HG03520 (cell line): ENCODE measurements around the gene CCDC7.
"Not testable (repeated sequence)": the region's sequence is repeated elsewhere in the genome, so short reads cannot be mapped to it uniquely, and the experiment has no call there.

Experiments
- ATAC-seq: cut with Tn5 transposase; IDR thresholded peaks from one replicate; pipeline ENCODE4 v1.9.1; 2021; ENCODE audit warnings: mild to moderate bottlenecking, moderate library complexity; ENCODE audit not compliant: unreplicated experiment

Gene CCDC7

GRCh38 chr10:32446536-32447406 is 831 bp downstream of the CCDC7 start:
- ATAC-seq = no peak

GRCh38 chr10:32454148-32454547 is 8.2 kb downstream of the CCDC7 start:
- no peak for ATAC-seq

DNA sequence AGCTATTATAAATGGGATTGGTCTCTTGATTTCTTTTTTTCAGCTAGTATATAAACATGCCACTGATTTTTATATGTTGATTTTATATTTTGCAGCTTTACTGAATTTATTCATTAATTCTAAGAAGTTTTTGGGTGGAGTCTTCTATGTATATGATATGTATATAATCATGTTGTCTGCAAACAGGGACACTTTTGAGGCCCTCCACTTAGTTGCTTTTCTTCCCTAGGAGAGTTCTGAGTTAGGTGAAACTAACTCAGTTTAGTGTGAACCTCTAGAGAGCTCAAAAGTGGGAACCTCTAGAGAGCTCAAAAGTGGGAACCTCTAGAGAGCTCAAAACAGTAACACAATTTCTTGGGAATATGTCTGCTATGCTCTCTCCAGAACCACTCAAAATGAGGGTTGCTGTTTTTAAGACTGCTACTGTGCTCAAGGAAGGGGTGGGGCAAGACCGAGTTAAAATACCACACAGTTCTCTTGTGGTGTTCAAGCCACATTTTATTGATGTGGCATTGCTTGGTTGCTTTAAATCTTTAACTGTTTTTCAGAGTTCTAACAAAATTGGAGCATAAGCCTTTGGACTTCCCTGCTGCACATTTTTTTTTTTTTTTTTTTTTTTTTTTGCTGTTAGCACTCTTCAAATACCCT is 13.2 kb downstream of the CCDC7 start:
- ATAC-seq = no peak

DNA sequence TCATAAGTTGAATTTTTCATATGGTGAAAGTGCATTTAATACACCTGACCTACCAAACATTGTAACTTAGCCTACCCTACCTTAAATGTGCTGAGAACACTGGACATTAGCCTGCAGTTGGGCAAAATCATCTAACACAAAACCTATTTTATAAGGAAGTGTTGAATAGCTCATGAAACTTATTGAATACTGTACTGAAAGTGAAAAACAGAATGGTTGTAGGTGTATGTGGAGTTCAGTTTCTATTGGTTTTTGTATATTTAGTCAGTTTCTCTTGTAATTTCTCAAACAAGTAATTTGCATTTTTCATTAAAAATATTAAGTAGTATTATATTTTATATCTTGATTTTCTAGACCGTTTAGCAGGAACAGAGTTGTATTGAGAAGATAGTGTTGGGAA is 15.3 kb downstream of the CCDC7 start:
- ATAC-seq = no peak

- ATAC-seq = no peak
Observed at GRCh38 chr10:32471232-32471631, 25.3 kb downstream of the CCDC7 start.

GRCh38 chr10:32477499-32477898 is 31.6 kb downstream of the CCDC7 start:
- no peak for ATAC-seq

DNA sequence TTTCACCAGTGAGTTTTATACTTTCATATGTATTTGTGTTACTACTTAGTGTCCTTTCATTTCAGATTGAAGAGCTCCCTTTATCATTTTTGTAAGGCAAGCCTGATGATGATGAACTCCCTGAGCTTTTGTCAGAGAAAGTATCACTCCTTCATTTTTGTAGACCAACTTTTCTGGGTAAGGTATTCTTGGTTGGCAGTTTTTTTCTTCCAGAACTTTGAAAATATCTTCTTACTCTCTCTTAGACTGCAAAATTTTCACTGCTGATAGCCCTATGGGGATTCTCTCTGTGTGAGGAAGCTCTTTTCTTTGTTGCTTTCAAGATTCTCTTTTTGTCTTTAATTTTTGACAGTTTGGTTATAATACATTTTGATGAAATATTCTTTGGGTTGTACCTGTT is 35.7 kb downstream of the CCDC7 start:
- no peak for ATAC-seq

GRCh38 chr10:32483019-32483502 is 37.1 kb downstream of the CCDC7 start:
- ATAC-seq = not testable (repeated sequence)

DNA sequence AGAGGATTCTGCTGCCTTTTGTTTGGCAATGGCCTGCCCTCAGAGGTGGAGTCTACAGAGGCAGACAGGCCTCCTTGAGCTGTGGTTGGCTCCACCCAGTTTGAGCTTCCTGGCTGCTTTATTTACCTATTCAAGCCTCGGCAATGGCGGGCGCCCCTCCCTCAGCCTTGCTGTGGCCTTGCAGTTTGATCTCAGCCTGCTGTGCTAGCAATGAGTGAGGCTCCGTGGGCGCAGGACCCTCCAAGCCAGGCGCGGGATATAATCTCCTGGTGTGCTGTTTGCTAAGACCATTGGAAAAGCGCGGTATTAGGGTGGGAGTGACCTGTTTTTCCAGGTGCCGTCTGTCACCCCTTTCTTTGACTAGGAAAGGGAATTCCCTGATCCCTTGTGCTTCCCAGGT is 42.1 kb downstream of the CCDC7 start:
- not testable (repeated sequence) for ATAC-seq

DNA sequence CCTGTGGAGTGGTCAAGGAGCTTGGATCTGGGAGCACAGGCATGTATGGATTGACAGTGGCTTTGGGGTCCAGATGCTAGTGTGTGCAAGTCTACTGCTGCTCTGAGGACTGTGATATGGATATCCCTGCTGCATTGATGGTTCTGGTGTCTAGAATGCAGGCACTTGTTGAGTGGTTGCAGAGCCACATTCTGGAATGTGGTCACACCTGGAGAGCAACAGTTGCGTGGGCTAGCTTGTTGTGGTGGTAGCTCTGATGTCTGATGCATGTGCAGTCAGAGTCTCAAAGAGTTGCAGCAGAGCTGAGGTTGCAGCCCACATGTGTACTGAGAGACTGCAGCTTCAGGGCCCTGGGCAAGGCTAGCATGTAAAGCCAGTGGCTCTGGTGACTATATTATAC is 43.2 kb downstream of the CCDC7 start:
- no peak for ATAC-seq

GRCh38 chr10:32489901-32490300 is 44.0 kb downstream of the CCDC7 start:
- no peak for ATAC-seq

DNA sequence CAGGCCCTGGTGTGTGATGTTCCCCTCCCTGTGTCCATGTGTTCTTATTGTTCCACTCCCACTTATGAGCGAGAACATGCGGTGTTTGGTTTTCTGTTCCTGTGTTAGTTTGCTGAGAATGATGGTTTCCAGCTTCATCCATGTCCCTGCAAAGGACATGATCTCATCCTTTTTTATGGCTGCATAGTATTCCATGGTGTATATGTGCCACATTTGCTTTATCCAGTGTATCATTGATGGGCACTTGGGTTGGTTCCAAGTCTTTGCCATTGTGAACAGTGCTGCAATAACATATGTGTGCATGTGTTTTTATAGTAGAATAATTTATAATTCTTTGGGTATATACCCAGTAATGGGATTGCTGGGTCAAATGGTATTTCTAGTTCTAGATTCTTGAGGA is 48.6 kb downstream of the CCDC7 start:
- ATAC-seq = not testable (repeated sequence)

GRCh38 chr10:32500136-32500535 is 54.2 kb downstream of the CCDC7 start:
- not testable (repeated sequence) for ATAC-seq

DNA sequence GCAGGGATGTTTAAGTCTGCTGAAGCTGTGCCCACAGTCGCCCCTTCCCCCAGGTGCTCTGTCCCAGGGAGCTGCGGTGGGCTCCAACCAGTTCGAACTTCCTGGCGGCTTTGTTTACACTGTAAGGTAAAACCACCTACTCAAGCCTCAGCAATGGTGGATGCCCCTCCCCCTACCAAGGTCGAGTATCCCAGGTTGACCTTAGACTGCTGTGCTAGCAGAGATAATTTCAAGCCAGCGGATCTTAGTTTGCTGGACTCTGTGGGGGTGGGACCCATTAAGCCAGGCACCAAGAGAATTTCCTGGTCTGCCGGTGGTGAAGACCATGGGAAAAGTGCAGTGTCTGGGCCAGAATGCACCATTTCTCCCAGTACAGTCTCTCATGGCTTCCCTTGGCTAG is 56.0 kb downstream of the CCDC7 start:
- ATAC-seq = no peak

DNA sequence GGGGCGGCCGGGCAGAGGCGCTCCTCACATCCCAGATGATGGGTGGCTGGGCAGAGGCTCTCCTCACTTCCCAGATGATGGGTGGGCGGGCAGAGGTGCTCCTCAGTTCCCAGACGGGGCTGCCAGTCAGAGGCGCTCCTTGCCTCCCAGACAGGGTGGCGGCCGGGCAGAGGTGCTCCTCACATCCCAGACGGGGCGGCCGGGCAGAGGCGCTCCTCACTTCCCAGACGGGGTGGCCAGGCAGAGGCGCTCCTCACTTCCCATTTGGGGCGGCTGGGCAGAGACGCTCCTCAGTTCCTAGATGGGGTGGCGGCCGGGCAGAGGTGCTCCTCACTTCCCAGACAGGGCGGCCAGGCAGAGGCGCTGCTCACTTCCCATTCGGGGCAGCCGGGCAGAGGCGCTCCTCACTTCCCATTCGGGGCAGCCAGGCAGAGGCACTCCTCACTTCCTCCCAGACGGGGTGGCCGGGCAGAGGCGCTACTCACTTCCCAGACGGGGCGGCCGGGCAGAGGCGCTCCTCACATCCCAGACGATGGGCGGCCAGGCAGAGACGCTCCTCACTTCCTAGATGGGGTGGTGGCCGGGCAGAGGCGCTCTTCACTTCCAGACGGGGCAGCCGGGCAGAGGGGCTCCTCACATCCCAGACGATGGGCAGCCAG is 60.0 kb downstream of the CCDC7 start:
- not testable (repeated sequence) for ATAC-seq

DNA sequence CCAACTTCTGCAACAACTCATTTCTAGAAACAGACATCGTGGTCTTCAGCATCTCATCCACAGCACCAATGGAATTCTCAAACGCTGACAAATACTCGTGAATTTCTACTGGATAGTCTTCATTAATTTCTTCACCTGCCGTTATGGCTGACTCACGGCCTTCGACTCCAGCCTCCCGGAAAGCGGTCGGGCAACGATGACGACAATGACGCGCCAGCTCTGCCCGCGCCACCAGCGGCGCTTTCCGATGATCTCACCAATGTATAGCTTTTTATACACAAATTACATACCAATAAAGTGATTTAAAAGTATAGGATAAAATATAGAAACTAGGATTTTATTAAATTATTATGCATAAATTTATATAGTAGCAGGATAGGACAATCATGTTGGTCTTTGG is 65.7 kb downstream of the CCDC7 start:
- ATAC-seq = no peak

GRCh38 chr10:32516567-32517495 is 70.9 kb downstream of the CCDC7 start:
- no peak for ATAC-seq

- no peak for ATAC-seq
Observed at GRCh38 chr10:32530231-32530630, 84.3 kb downstream of the CCDC7 start.

DNA sequence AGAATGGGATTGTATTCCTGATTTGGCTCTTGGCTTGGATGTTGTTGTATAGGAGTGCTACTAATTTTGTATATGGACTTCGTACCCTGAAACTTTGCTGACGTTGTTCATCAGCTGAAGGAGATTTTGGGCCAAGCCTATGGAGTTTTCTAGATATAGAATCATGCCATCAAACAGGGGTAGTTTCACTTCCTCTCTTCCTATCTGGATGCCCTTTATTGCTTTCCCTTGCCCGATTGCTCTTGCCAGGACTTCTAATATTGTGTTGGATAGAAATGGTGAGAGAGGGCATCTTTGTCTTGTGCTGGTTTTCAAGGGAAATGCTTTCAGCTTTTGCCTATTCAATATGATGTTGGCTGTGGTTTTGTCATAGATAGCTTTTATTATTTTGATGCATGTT is 92.3 kb downstream of the CCDC7 start:
- no peak for ATAC-seq

GRCh38 chr10:32540691-32541470 is 94.9 kb downstream of the CCDC7 start:
- ATAC-seq = no peak
